GM19395 (cell line): ENCODE measurements around the gene NCAN.
"Not testable (repeated sequence)": the region's sequence is repeated elsewhere in the genome, so short reads cannot be mapped to it uniquely, and the experiment has no call there.

ENCODE experiments used
- ATAC-seq: cut with Tn5 transposase; IDR thresholded peaks from one replicate; pipeline ENCODE4 v1.9.1; 2021; ENCODE audit warnings: mild to moderate bottlenecking, moderate library complexity; ENCODE audit not compliant: unreplicated experiment

The NCAN gene

DNA sequence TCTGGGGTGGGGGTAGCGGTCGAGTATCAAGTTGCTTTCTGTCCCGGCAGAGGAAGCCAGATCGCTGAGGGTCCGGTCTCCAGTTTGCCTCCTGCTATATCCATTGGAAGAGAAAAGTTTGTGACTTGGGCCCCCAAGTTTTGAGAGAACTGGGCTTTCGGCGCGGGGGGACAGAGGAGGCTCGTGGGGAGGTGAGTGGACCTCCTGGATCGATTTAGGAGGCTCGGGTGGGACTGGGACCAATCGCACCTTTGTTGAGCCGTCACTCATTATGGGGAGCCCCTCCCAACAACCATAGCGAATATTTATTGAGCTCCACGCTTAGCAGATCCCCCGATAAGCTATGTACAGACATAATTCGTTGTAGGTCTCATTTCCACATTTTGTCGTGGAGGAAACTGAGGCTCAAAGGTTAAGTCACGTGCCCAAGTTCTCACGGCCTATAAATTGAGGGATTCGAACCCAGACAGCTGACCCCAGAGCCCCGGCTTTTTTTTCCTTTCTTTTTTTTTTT is 18.8 kb upstream of the NCAN start:
- peak; percentile 1 for ATAC-seq

DNA sequence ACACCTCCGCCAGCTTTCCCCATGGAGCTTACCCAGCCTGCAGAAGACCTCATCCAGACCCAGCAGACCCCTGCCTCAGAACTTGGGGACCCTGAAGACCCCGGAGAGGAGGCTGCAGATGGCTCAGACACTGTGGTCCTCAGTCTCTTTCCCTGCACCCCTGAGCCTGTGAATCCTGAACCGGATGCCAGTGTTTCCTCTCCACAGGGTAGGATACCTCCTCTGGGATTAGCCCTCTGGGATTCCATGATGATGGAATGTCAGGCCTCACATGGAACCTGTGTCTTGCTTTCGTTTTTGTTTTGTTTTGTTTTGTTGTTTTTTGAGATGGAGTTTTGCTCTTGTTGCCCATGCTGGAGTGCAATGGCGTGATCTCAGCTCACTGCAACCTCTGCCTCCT is 17.8 kb upstream of the NCAN start:
- ATAC-seq, result no peak

DNA sequence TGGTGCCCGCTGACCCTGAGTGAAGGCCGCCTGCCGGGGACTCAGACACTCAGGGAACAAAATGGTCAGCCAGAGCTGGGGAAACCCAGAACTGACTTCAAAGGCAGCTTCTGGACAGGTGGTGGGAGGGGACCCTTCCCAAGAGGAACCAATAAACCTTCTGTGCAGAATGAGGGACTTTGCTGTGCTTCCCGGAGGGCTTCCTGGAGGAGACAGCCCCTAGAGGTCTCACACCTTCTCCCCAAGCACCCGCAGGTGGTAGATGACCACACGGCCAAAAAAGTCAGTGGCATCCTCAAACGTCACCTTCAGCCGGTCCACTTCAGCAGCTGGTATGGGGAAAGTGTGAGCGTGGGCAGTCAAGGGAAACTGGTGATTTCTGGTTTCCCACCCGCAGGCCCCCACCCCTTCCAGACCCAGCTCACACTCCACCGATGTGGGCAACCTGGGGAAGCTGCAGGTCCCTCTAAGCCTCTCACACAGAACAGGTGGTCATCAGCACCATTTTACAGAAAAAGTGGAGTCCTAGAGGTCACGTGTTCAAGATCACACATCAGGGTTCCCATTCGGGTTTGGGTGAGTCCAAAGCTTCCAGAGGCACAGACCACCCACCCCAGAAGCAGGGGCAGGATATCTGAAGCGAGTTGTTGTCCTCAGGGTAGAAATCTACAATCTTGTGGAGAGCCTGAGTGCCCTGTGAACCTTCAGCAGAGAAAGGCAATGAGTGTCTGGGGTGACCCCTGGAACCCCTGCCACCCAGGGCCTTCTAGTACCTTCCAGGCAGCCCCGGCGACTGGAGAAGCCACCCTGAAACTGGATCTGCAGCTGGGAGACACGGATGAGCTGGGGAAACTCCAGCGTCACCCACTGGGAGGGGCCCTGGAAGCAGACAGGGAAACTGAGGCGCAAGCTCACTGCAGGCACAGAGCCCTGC is 9.8 kb upstream of the NCAN start:
- no peak for ATAC-seq

DNA sequence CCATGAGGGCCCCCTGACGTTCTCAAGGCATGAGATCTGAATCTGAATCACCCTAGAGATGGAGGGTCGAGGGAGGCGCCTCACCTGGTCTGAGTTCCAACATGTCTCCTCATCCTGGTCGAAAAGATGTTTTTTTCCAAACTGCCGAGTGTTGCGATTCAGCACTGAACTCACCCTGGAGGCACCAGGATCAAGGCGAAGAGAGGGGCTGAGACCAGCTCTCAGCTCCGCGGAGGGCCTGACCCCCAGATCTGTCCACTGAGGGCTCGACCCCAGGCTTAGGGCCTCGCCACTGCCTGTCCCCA is 9.1 kb upstream of the NCAN start:
- no peak for ATAC-seq

DNA sequence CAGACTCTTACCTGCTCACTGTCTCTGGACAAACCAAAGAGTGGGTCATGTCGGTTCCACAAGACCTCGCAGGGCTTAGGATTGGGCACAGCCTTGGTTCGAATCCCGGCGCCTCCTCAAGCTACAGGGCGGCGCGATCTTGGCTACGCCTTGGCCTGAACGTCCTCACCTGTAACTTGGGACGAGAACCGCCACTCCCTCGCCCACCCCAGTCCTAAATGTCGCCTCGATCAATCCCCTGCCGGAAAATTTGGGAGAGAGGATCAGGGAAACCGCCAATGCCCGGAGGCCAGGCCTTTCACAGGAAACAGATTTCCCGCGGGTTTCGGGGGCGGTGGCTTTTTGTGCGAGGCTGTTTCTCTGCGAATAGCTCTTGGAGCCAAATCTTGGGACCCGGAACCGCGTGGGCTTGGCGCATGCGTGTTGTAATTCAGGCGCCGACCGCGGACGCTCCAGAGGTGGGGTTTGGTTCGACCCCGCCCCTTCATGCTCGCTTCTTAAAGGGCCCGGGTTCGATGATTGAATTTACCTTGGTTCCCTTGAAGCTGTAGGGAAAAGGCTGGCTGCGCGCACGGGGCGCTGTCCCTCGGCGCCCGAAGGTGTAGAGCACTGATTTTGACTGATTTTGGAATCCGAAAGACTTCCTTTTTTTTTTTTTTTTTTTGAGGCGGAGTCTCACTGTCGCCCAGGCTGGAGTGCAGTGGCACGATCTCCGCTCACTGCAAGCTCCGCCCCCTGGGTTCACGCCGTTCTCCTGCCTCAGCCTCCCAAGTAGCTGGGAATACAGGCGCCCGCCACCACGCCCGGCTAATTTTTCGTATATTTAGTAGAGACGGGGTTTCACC is 8.5 kb upstream of the NCAN start, which contains the start of gene NR2C2AP:
Gene NR2C2AP (minus strand): TSS at position 403 of the 845 bp plus-strand sequence. CDS start 354 bp downstream, at position 49.
- peak; percentile 74 for ATAC-seq

DNA sequence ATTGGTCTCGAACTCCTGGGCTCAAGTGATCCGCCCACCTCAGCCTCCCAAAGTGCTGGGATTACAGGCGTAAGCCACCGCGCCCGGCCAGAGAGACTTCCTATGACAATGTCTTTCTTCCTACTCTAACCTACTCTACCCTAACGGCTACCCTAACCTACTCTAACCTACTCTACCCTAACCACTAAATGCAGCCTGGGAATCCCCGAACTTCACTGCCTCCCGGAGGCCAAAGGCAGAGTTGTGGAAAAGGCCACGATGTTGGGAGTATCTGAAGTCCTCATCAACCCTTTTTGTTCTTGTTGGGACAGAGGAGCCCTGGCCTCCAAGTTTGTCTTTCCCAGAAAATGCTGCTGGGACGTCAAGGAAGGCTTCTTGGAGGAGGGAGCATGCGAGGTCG is 7.6 kb upstream of the NCAN start:
- ATAC-seq, result no peak

DNA sequence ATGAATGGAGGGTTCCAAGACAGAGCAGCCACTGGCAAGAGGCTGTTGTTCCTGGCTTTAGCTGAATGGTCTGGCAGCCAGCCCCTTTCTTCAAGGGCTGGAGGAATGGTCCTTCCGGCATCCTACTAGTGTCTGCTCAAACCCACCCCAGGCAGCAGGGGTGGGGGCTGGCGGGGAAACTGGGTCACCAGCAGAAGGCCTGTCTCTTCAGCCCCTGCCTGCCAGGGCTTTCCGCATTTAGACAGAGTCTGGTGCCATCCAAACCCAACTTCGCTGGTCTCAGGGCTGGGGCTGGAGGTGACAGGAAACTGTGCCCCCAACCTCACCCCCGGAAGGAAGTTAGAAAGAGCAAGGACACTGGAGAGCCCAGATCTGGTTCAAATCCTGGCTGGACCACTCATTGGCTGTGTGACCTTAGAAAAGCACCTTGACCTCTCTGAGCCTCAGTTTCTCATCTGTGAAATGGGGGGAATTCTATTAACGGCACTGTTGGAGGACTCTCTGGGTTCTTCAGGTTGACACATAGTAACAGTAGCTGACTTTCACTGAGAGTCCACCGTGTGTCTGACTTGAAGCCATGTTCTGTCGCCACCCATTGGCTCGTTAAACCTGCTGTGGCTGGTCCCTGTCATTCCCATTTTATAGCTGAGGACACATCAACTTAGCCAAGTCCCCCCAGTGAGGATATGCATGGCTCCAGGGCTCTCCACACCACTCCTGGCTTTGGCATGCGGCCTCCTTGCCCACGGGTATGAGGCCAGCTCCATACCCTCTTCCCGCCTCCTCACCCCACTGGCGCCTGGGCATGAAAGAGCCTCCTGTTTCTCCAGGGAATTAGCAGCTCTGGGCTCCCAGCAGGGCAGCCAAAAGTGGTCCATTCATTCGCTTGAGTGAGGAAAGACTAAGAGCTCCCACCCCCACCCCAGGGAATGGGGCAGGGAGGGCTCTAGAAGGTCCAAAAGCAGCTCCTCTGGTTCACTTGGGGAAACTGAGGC is 6.0 kb upstream of the NCAN start:
- ATAC-seq, result no peak

DNA sequence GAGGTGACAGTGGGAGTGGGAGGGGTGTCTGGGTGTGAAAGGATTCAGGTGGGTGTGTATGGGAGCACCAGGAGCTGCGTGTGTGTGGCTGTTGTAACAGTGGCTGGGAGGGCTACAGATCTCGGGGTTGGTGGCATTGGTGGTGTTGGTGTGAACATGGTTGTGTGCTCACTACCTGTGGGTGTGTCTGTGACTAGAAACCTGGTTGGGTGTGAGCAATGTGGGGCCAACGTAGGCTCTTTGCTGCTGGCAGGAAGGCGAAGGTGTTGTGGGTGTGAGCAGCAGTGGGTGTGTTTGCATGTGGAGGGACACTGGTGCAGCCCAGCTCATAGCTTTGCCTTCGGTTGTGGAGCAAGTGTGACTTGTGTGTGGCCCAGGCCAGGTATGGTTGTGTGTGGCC is 4.8 kb upstream of the NCAN start:
- ATAC-seq, result no peak

DNA sequence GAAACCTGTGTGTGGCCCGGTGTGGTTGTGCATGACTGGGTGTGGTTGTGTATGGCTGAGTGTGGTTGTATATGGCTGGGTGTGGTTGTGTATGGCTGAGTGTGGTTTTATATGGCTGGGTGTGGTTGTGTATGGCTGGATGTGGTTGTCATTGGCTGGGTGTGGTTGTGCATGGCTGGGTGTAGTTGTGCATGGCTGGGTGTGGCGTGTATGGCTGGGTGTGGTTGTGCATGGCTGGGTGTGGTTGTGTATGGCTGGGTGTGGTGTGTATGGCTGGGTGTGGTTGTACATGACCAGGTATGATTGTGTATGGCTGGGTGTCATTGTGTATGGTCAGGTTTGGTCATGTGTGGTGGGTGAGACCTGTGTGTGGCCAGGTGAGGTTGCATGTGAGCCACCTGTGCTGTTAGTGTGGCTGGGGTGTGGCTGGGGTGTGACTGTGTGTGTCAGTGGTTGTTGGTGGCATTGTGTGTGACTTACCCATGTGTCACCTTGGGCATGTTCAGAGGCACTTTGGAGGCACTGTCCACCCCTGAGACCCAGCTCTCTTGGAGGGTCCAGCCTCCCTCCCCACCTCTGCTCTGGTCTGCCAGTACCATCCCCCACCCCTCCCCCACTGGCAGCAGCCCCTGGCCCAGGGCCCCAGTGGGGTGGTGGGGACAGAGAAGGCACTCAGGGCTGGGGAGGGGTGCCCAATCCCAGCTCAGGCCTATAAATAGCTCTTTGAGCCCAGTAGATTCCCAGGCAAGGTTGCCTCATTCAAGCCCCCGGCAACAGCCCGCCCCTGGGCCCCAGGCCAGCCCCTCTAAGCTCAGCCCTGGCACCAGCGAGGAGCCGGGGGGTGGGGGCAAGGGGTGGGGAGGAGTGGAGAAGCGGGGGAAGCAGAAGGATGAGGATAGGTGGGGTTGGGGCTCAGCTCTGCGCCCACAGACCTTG is 3.9 kb upstream of the NCAN start:
- no peak for ATAC-seq

DNA sequence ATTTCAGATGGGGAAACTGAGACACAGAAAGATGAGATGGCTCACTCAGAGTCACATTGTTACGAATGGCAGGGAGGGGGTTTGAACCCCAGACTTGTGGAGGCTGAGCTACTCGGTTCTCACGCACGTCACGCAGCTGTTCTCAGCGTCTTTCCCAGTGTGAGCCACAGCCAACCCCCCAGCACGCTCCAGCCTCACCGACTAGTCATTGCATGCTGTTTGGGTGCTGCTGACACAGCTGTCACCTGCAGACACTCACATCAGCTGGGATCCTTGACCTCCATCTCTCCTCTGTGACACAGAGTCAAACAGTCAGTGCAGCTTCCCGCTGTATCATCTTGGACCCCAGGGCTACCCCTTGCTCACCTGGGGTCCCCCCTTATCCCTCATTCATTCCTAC is 2.4 kb upstream of the NCAN start:
- ATAC-seq, result no peak

DNA sequence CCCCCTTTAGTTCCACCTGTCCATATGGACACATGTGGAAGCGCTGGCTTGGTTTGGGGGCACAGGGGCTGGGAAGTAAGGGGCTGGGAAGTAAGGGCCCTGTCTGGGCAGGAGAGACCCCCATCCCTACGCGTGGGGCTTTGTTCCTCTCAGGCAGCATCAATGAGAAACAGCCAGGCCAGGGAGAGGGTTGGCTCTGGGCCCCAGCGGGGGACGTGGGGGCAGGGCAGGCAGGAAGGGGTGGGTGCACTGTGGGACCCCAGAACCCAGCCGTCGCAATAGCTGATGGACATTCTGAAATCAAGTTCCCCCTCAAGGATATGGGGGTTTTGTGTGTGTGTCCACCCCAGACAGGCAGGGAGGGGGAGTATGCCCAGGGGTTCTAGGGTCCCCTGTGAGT is 1.2 kb downstream of the NCAN start:
- no peak for ATAC-seq

DNA sequence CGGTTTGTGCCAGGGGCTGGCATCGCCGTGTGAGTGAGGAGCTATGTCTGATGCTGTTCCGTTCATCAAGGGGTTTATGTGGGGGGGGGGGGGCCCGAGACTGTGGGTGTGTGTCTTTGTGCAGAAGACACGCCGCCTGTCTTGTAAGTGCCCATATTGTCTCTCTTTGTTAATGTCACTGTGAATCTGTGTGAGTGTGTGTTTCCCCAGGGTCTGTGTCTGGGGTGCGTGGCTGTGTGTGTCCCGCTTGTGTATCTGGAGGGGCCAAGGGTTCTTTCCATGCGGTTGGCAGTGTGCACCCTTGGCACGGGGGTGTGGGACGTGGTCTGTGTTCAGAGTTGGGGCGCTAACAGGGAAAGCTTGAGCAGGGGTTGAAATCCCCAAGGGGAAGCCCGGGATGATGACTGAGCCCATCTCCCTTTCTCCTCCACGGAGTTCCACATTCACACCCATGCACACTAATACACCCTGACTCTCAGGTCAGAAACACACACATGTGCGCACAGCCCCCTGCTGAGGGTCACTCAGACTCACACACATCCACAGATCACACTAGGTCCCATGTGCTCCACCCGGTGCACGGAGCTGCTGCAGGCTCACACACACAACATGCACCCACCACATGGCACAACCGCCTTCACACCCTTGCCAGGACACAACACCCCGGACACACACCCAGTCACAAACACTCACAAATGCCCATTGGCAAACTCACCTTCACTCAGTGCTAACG is 1.8 kb downstream of the NCAN start:
- no peak for ATAC-seq

DNA sequence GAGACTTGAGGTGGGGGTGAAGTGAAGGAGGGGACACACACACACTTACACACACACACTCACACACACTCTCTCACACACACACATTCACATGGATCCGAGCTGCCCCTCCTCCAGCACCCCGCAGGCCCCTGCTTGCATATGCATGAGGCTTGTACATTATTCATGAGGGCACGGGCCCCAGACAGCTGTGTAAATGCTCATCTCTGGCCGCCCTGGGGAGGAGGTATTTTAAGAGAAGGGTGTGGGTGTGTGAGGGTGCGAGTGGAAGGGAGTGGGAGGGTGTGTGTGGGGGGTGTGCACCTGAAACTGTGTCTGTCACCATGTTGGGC is 2.4 kb downstream of the NCAN start:
- no peak for ATAC-seq

DNA sequence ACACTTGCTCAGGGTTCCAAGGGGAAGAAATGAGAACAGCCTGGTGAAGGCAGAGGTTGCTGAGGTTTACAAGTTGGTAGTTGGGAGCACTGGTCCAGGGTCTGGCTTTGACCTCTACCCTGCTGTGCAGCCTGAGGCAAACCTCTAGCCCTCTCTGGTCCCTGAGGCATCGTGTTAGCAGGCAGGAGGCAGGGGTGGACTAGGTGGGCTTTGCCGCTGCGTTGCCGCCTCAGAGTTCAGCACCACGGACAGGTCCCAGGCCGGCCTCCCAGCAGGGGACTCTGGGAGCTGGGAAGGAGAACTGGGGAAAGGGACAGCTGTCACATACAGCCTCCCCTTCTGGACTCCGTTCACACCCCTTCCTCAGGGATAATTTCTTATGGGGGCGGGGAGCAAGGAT is 3.1 kb downstream of the NCAN start:
- ATAC-seq, result no peak

DNA sequence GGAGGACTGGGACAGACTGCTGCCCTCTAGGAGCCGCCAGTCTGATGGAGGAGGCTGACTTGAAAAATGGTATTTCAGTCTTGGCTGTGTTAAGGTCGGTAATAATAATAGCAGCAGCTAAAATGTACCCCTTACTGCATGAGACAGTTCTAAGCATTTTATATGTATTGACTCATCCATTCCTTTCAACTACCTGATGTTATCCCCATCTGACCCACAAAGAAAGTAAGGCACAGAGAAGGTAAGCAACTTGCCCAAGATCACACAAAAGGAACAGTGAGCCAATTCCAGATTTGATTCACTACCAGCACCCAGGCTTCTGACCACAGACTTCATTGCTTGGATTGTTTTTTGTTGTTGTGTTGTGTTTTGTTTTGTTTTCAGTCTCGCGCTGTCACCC is 4.0 kb downstream of the NCAN start:
- no peak for ATAC-seq

DNA sequence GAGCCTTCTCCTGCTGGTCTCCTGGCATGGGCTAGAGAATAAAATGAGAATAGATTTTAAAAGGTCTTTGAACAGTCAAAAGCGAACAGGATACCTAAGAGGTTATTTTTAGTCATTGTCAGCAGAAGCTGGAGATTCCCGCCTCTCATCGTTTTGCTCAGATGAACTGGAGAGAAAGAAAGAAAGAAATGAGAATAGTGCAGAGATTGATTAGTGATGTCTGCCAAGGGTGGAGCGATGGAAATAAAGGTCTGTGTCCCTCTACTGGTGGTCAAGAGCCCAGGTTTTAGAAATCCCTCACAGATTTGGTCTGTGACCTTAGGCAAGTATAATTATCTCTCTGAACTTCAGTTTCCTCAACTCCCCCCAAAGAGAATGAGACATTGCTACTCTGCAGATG is 5.3 kb downstream of the NCAN start:
- no peak for ATAC-seq

DNA sequence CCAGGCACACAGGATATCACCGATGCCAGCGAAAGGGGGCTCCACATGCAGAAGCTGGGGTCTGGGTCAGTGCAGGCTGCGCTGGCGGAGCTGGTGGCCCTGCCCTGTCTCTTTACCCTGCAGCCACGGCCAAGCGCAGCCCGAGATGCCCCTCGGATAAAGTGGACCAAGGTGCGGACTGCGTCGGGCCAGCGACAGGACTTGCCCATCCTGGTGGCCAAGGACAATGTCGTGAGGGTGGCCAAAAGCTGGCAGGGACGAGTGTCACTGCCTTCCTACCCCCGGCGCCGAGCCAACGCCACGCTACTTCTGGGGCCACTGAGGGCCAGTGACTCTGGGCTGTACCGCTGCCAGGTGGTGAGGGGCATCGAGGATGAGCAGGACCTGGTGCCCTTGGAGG is 7.2 kb downstream of the NCAN start:
- no peak for ATAC-seq

DNA sequence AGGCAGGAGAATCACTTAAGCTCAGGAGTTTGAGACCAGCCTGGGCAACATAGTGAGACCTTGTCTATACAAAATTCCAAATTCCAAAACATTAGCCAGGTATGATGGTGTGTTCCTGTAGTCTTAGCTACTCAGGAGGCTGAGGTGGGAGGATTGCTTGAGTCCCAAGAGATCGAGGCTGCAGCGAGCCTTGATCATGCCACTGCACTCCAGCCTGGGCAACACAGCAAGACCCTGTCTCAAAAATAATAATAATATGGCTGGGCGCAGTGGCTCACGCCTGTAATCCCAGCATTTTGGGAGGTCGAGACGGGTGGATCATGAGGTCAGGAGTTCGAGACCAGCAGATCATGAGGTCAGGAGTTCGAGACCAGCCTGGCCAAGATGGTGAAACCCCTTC is 9.2 kb downstream of the NCAN start:
- ATAC-seq, result not testable (repeated sequence)

DNA sequence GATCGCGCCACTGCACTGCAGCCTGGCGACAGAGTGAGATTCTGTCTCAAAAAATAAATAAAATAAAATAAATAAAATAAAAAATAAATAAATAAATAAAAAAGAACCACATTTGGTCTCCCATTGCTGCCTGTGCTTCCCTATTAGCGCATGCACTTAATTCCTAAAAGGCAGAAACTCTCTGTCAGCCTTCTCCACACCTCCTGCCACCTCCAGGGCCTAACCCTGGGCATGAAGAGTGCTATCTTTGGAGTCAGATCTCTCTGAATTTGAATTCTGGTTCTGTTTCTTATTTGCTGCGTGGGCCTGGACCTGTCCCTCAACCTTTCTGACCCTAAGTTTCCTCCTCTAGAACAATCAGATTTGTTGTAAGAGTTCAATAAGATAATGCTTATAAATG is 11.3 kb downstream of the NCAN start:
- ATAC-seq, result no peak
